Keratinocyte (primary cell): ENCODE data around the gene GLP2R. TPM values are rescaled to one million over a fixed set of nuclear protein-coding genes. Genes with fewer than 3 reads are reported as not detected.

Experiments used
- DNase-seq: peaks from one replicate; pipeline ENCODE4 v3.0.0-alpha.2; 2011; ENCODE audit warnings: low read depth, missing footprints, low spot score
- FAIRE-seq: peaks from 2 replicates; lab custom pipeline; 2011; peaks lifted over from hg19 to GRCh38; lab: Jason Lieb, UNC
- H2AFZ ChIP-seq: 2 replicates; pipeline ENCODE4 v1.6.0; 2012; ENCODE audit warnings: low read length, control low read depth, inconsistent platforms; ENCODE audit not compliant: control insufficient read depth
- H3K27ac ChIP-seq: 2 replicates; pipeline ENCODE4 v1.5.1; 2011; ENCODE audit warnings: low read length; ENCODE audit not compliant: control insufficient read depth, insufficient read depth
- H3K27me3 ChIP-seq: 3 replicates; pipeline ENCODE4 v1.6.0; 2011; ENCODE audit warnings: low read length; ENCODE audit not compliant: control insufficient read depth, insufficient read depth; ENCODE audit errors: extremely low read depth
- H3K36me3 ChIP-seq, 2 experiments: 2 replicates in 1 of 2; 3 replicates in 1 of 2; pipeline ENCODE4 v1.5.1; 2011; ENCODE audit warnings: low read length in 2 of 2, mild to moderate bottlenecking in 1 of 2; ENCODE audit not compliant: control insufficient read depth in 2 of 2, insufficient read depth in 2 of 2; ENCODE audit errors: extremely low read depth in 1 of 2
- H3K4me1 ChIP-seq: 3 replicates; pipeline ENCODE4 v1.5.1; 2011; ENCODE audit warnings: low read length; ENCODE audit not compliant: control insufficient read depth, insufficient read depth; ENCODE audit errors: extremely low read depth
- H3K4me2 ChIP-seq: 3 replicates; pipeline ENCODE4 v1.6.0; 2011; ENCODE audit warnings: low read depth, low read length; ENCODE audit not compliant: control insufficient read depth, insufficient read depth; ENCODE audit errors: extremely low read depth
- H3K4me3 ChIP-seq, 3 experiments: fragments of 200-600 bp in 1 of 3; sonication (generic) in 1 of 3; 2 replicates in 2 of 3; 3 replicates in 1 of 3; pipeline ENCODE4 v1.5.1; 2011 to 2016; ENCODE audit warnings: low read length in 3 of 3, mild to moderate bottlenecking in 3 of 3, control low read depth in 2 of 3, inconsistent platforms in 1 of 3, low read depth in 1 of 3, mixed read lengths in 1 of 3, mixed run types in 1 of 3, moderate library complexity in 1 of 3; ENCODE audit not compliant: control insufficient read depth in 2 of 3, insufficient read depth in 2 of 3; ENCODE audit errors: extremely low read depth in 1 of 3
- H3K79me2 ChIP-seq: 2 replicates; pipeline ENCODE4 v1.6.0; 2012; ENCODE audit warnings: low read length; ENCODE audit not compliant: control insufficient read depth, insufficient read depth
- H3K9ac ChIP-seq: 3 replicates; pipeline ENCODE4 v1.6.0; 2011; ENCODE audit warnings: low read length; ENCODE audit not compliant: control insufficient read depth, insufficient read depth; ENCODE audit errors: extremely low read depth
- H3K9me1 ChIP-seq: 3 replicates; pipeline ENCODE4 v1.6.0; 2011; ENCODE audit warnings: low read length; ENCODE audit not compliant: control insufficient read depth, insufficient read depth; ENCODE audit errors: extremely low read depth
- H3K9me3 ChIP-seq: 2 replicates; pipeline ENCODE4 v1.5.1; 2012; ENCODE audit warnings: low read depth, low read length; ENCODE audit not compliant: control insufficient read depth
- H4K20me1 ChIP-seq: 3 replicates; pipeline ENCODE4 v1.6.0; 2011; ENCODE audit warnings: low read length; ENCODE audit not compliant: control insufficient read depth, insufficient read depth; ENCODE audit errors: extremely low read depth
- EZH2 ChIP-seq: IDR thresholded peaks from one replicate; pipeline ENCODE4 v1.6.1; 2012; ENCODE audit warnings: inconsistent platforms, mild to moderate bottlenecking, low read length, moderate library complexity
- dilution Hi-C: fragments of 300-500 bp; cut with MboI; formaldehyde crosslinking; loops from one replicate; pipeline ENCODE4 v1.7.0; 2020; ENCODE audit warnings: low sequenced_read_pairs; ENCODE audit not compliant: extremely low pct_ligation_motif_present
- polyA plus RNA-seq, 5 experiments: library from polyadenylated mRNA; depleted of rRNA in 3 of 5; stranded (reverse) in 3 of 5; stranded (forward) in 1 of 5; unstranded in 1 of 5; fragments of >200 nt; gene quantifications; 1 replicate in 1 of 5; 2 replicates in 3 of 5; 3 replicates in 1 of 5; pipeline versions ENCODE4 v1.2.1 to v1.2.3, GENCODE V29; 2011 to 2012; ENCODE audit warnings: missing spikeins in 2 of 5, low read depth in 1 of 5, low replicate concordance in 1 of 5
- TF ChIP-seq, protein P1 (sequence below), 3 experiments: IDR thresholded peaks in 1 of 3; conservative IDR thresholded peaks in 1 of 3; optimal IDR thresholded peaks in 1 of 3; 2 replicates in 2 of 3; 3 replicates in 1 of 3; pipeline versions ENCODE3 to v1.5.1; 2011; ENCODE audit warnings: low read length in 3 of 3, mild to moderate bottlenecking in 3 of 3, moderate library complexity in 2 of 3, control low read depth in 1 of 3, inconsistent platforms in 1 of 3; ENCODE audit not compliant: insufficient read depth in 2 of 3; ENCODE audit errors: extremely low read depth in 1 of 3

GLP2R gene
- polyA plus RNA-seq, 1 donor (not counting 4 experiments of a cell fraction or from before 2014, with no cell fraction given), result not detected

DNA sequence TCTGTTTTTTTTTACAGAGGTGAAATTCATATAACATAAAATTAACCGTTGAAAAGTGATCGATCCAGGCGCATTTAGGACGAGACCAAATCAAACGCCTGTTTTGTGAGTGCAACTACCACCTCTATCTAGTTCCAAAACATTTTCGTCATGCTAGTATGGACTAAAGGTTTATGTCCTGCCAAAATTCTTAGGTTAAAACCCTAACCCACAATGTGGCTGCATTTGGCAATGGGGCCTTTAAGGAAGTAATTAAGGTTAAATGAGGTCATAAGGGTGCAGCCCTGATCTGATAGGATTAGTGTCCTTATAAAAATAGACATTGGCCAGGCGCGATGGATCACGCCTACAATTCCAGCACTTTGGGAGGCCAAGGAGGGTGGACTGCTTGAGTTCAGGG lies 112.2 kb downstream of the GLP2R start:
- Histone ChIP-seq H3K27ac (no peak overlapping the region), H3K36me3 (no peaks in the 10 kb centered on the region), H3K9me3 (no peaks in the 10 kb centered on the region), H3K27me3 (no peaks in the 10 kb centered on the region), H3K4me1 (no peaks in the 10 kb centered on the region), H3K9me1 (no peaks in the 10 kb centered on the region), H3K4me3 (no peak overlapping the region), H3K79me2 (no peaks in the 10 kb centered on the region), H3K4me2 (no peak overlapping the region), H4K20me1 (no peaks in the 10 kb centered on the region), H3K9ac (no peak overlapping the region), H2AFZ (no peak overlapping the region)
- DNase-seq, result no peak
- TF ChIP-seq, protein P1, sequence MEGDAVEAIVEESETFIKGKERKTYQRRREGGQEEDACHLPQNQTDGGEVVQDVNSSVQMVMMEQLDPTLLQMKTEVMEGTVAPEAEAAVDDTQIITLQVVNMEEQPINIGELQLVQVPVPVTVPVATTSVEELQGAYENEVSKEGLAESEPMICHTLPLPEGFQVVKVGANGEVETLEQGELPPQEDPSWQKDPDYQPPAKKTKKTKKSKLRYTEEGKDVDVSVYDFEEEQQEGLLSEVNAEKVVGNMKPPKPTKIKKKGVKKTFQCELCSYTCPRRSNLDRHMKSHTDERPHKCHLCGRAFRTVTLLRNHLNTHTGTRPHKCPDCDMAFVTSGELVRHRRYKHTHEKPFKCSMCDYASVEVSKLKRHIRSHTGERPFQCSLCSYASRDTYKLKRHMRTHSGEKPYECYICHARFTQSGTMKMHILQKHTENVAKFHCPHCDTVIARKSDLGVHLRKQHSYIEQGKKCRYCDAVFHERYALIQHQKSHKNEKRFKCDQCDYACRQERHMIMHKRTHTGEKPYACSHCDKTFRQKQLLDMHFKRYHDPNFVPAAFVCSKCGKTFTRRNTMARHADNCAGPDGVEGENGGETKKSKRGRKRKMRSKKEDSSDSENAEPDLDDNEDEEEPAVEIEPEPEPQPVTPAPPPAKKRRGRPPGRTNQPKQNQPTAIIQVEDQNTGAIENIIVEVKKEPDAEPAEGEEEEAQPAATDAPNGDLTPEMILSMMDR (optimal IDR thresholded peaks at IDR 0.05 in 1 of 3, IDR thresholded peaks at IDR 0.05 in 1 of 3, conservative IDR thresholded peaks at IDR 0.05 in 1 of 3; ENCODE audit: extremely low read depth in 1 of 3, insufficient read depth in 2 of 3, low read length in 3 of 3), result no peak
- no peak for TF ChIP-seq EZH2
- FAIRE-seq, result no peak
- dilution Hi-C loops, result no loop called here

DNA sequence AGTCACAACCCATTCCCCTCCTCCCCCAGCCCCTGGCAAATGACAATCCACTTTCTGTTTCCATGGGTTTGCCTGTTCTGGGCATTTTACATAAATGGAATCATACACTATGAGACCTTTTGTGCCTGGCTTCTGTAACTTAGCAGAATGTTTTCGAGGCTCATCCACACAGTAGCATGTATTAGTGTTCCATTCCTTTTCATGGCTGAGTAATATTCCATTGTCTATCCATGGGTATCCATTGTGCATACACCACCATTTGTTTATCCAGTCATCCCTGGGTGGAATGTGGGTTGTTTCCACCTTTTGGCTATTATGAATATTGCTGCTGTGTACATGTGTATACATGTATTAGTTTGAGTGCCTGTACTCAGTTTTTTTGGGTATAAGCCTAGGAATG lies 113.0 kb downstream of the GLP2R start:
- Histone ChIP-seq H3K4me3 (no peak overlapping the region), H3K27me3 (no peaks in the 10 kb centered on the region), H3K4me2 (no peak overlapping the region), H3K9ac (no peak overlapping the region), H3K9me1 (no peaks in the 10 kb centered on the region), H3K9me3 (no peaks in the 10 kb centered on the region), H3K27ac (no peak overlapping the region), H3K4me1 (no peaks in the 10 kb centered on the region), H2AFZ (no peak overlapping the region), H4K20me1 (no peaks in the 10 kb centered on the region), H3K79me2 (no peaks in the 10 kb centered on the region), H3K36me3 (no peaks in the 10 kb centered on the region)
- dilution Hi-C loops, result no loop called here
- TF ChIP-seq EZH2, result no peak
- TF ChIP-seq, protein P1 (optimal IDR thresholded peaks at IDR 0.05 in 1 of 3, IDR thresholded peaks at IDR 0.05 in 1 of 3, conservative IDR thresholded peaks at IDR 0.05 in 1 of 3; ENCODE audit: extremely low read depth in 1 of 3, insufficient read depth in 2 of 3, low read length in 3 of 3), result no peak
- FAIRE-seq (no peak), DNase-seq (no peak)
